ENCODE measurements around the gene MOV10L1. TPM values are rescaled to one million over a fixed set of nuclear protein-coding genes. Genes with fewer than 3 reads are reported as not detected.

MOV10L1 gene
- not detected in 2 replicates for total RNA-seq

GRCh38 chr22:50089682-50090411 lies at the start of gene MOV10L1:
Gene MOV10L1 (plus strand): TSS chr22:50090006. CDS start chr22:50090089, 83 bp downstream.

DNA sequence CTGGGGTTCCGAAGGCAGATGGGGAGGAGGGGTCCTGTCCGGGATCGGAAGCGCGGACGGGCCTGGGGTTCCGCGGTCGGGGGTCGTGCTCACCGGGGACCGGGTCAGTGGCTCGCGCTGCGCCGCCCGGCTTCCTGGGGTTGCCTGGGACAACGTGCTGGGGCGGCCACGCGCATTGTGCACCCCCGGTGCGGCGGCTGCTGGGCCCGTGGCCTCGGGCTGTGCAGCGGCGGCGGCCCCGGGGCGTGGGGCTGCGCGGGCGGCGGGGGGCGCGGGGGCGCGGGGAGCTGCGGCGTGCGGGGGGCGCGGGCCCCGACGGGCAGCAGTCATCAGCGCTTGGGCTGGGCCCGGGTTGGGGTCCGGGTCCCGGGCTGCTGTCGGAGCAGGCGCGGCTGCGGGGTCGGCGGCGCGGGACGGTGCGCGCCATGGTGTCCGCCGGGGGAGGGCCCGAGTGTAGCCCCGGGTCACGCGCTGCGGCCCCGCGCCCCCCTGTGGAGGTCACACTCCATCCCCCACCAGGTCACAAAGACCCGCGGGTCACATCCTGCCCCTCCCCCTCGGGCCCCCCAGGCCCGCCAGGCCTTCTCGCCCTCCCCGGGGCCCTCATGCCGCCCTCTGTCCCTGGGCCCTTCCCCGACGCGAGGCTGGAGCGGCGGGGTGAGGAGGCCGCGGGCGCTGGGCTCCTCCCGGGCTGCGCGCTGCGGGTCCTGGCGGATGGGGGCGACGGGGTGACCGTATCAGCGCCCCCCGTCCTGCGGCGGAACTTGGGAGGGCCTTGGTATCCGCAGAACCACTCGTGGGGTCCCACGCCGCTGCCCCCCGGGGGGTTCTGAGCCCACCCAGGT lies 31.5 kb upstream of the MOV10L1 start, which contains the start of gene TTLL8:
TSS of gene TTLL8 (minus strand) at position 238 of the 845 bp plus-strand sequence.

DNA sequence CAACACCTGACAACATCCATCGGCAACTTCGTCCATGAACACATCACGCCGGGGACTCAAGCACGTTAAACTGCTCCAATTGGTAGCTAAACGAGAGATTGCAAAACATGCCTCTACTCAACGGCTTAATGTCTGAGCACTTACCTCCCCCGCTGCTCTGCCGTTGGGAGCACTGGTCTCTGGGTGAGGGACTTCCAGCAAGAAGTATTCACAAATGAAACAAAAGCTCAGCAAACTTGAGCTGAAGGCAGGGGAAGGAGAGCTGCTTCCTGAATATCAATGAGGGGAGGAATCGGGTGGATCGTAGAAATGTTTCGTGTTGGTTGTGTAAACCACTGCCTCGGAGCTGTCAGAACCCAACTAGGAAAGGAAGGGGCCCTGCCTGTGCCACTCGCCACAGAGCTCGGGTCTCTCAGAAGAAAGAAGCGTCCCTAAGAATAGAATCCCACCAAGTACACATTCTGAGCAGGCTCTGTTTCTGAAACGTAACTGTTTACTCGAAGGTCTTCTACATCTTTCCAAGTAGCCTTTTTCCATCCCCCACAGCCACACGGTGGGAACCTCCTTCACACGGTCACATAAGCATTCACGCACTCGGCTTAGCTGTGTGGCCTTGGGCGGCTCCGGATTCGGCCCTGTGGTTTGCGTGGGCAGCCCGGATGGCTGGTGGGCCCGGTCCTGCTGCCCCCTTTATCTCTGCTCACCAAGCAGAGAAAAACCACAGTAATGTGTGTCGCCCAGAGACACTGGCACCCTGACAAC lies 4.4 kb upstream of the MOV10L1 start, which contains the start of gene MLC1:
TSS of gene MLC1 (minus strand) at position 216 of the 762 bp plus-strand sequence. CDS start 524 bp downstream, outside the sequence.

GRCh38 chr22:50170453-50171318 lies 80.9 kb downstream of the MOV10L1 start, which contains the start of gene PANX2:
Gene PANX2 (plus strand): TSS chr22:50170731. CDS start chr22:50170731, 0 bp downstream.

GRCh38 chr22:50185375-50186087 lies 95.7 kb downstream of the MOV10L1 start, which contains the start of gene TRABD:
Gene TRABD (plus strand): TSS chr22:50185913. CDS start chr22:50193061, 7,148 bp downstream.

DNA sequence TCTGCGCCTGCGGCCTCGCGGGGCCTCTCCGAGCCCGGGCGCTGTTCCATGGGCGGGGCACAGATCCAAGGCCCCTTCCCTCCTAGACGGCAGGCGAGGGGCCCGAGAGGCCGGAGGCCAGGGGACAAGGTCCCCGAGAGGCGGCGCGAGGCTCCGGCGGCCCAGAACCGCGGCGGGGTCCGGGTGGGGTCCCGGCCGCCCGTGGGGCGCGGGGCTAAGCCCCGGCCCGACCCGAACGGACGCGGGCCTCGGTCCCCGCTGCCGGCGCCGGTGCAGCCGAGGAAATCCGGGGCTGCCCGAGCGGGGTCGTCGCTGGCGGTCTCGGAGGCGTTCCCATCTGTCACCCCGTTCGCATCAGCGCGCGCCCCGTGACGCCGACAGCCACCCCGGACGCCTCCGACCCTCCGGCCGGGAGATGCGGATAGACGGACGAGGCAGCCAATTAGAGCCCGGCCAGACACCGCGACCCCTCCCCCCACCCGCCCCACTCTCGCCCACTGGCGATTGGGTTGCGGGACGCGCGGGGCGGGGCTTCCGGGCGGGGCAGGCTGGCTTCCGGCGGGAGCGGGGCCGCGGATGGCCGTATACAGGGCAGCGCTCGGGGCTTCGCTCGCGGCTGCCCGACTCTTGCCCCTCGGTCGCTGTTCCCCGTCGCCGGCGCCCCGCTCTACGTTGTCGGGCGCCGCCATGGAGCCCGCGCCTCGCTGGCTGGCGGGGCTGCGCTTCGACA lies 110.8 kb downstream of the MOV10L1 start, which contains the start of gene SELENOO:
TSS of gene SELENOO (plus strand) at position 551 of the 730 bp plus-strand sequence. CDS start at position 577, 26 bp downstream.

Other genes with a start within 250 kb of the MOV10L1 start
- gene ZBED4, start 236.2 kb upstream of the MOV10L1 start, total RNA-seq: 12.8 and 14.3 TPM in 2 replicates
- gene ALG12, start 171.6 kb upstream of the MOV10L1 start, total RNA-seq: 16.0 and 17.8 TPM in 2 replicates
- gene CRELD2, start 171.4 kb upstream of the MOV10L1 start, total RNA-seq: 129 and 171 TPM in 2 replicates
- gene PIM3, start 129.2 kb upstream of the MOV10L1 start, total RNA-seq: 30.4 and 31.6 TPM in 2 replicates
- gene IL17REL, start 77.2 kb upstream of the MOV10L1 start, total RNA-seq: not detected in 2 replicates
- not detected in 2 replicates for gene TTLL8, start 31.7 kb upstream of the MOV10L1 start, total RNA-seq
- not detected in 2 replicates for gene MLC1, start 4.6 kb upstream of the MOV10L1 start, total RNA-seq
- gene PANX2, start 80.7 kb downstream of the MOV10L1 start, total RNA-seq: 0.04 and 0.62 TPM in 2 replicates
- gene TRABD, start 95.9 kb downstream of the MOV10L1 start, total RNA-seq: 53.2 and 65.8 TPM in 2 replicates
- 42.0 and 48.0 TPM in 2 replicates for gene SELENOO, start 111.0 kb downstream of the MOV10L1 start, total RNA-seq
- 21.0 and 25.7 TPM in 2 replicates for gene TUBGCP6, start 155.0 kb downstream of the MOV10L1 start, total RNA-seq
- 10.1 and 21.4 TPM in 2 replicates for gene HDAC10, start 161.3 kb downstream of the MOV10L1 start, total RNA-seq
- gene MAPK12, start 171.7 kb downstream of the MOV10L1 start, total RNA-seq: 21.1 and 21.2 TPM in 2 replicates
- 6.6 and 12.3 TPM in 2 replicates for gene MAPK11, start 180.4 kb downstream of the MOV10L1 start, total RNA-seq
- 73.7 and 104 TPM in 2 replicates for gene PLXNB2, start 217.6 kb downstream of the MOV10L1 start, total RNA-seq
- 0.49 and 1.0 TPM in 2 replicates for gene DENND6B, start 237.0 kb downstream of the MOV10L1 start, total RNA-seq

All from hair follicular keratinocyte (primary cell).